ENCODE measurements around the gene EEFSEC.

GRCh38 chr3:128421966-128422365 lies 268.7 kb downstream of the EEFSEC start:
- TF ChIP-seq, protein P1, sequence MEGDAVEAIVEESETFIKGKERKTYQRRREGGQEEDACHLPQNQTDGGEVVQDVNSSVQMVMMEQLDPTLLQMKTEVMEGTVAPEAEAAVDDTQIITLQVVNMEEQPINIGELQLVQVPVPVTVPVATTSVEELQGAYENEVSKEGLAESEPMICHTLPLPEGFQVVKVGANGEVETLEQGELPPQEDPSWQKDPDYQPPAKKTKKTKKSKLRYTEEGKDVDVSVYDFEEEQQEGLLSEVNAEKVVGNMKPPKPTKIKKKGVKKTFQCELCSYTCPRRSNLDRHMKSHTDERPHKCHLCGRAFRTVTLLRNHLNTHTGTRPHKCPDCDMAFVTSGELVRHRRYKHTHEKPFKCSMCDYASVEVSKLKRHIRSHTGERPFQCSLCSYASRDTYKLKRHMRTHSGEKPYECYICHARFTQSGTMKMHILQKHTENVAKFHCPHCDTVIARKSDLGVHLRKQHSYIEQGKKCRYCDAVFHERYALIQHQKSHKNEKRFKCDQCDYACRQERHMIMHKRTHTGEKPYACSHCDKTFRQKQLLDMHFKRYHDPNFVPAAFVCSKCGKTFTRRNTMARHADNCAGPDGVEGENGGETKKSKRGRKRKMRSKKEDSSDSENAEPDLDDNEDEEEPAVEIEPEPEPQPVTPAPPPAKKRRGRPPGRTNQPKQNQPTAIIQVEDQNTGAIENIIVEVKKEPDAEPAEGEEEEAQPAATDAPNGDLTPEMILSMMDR (IDR thresholded peaks at IDR 0.05), result no peak
- TF ChIP-seq POLR2AphosphoS5 (IDR thresholded peaks at IDR 0.05), result no peak
